Thyroid gland (tissue), 4 donors: ENCODE data around the gene NMNAT2.

Experiments used
- CTCF ChIP-seq, 6 experiments: fragments of 200-600 bp in 3 of 6; fragments of 450-650 bp in 3 of 6; sonication (generic) in 3 of 6; IDR thresholded peaks; one replicate each; pipeline ENCODE4 v1.5.1; 2016 to 2019; ENCODE audit warnings: antibody characterized with exemption in 6 of 6, mild to moderate bottlenecking in 2 of 6, inconsistent platforms in 1 of 6, moderate library complexity in 1 of 6
- POLR2A ChIP-seq, 2 donors: fragments of 450-650 bp; IDR thresholded peaks; one replicate each; pipeline ENCODE4 v1.6.1; 2017; ENCODE audit warnings: antibody characterized with exemption in 2 of 2, mild to moderate bottlenecking in 2 of 2, moderate library complexity in 1 of 2

DNA sequence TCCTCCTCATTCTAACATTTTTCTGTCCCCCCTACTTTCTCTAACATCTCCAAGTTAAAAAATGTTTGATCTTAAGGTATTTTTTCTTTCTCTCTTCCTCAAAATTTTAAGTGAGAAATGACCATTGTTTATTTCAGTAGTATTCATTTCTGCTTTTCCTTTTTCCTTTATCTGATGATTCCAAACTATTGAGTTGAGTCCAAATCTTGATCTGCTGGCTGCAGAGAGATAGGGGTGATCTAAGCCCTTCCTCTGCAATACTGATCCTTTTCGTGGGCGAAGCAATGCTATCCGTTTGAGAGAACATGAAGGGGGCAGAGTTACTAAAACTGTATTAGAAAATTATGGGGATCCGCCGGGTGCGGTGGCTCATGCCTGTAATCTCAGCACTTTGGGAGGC is 516 bp upstream of the NMNAT2 start:
- no peak for TF ChIP-seq CTCF (IDR thresholded peaks at IDR 0.05)
- TF ChIP-seq POLR2A (IDR thresholded peaks at IDR 0.05) = no peak
